HEK293T (cell line): Measurements from ENCODE around the gene TTLL11.

ENCODE experiments used
- BHLHE40 ChIP-seq: fragments of 450-650 bp; IDR thresholded peaks from 2 replicates; pipeline ENCODE4 v1.6.1; 2016; ENCODE audit warnings: mild to moderate bottlenecking, moderate library complexity, borderline replicate concordance
- FOXA1 ChIP-seq: fragments of 450-650 bp; IDR thresholded peaks from 2 replicates; pipeline ENCODE4 v1.6.1; 2016; ENCODE audit warnings: mild to moderate bottlenecking
- FOXK2 ChIP-seq: fragments of 450-650 bp; IDR thresholded peaks from 2 replicates; pipeline ENCODE4 v1.6.1; 2016; ENCODE audit warnings: mild to moderate bottlenecking
- FOXM1 ChIP-seq: fragments of 450-650 bp; IDR thresholded peaks from 2 replicates; pipeline ENCODE4 v1.6.1; 2017; ENCODE audit warnings: mild to moderate bottlenecking, borderline replicate concordance
- HDGF ChIP-seq: fragments of 450-650 bp; IDR thresholded peaks from 2 replicates; pipeline ENCODE4 v1.6.1; 2017; ENCODE audit warnings: antibody characterized with exemption, borderline replicate concordance
- PKNOX1 ChIP-seq: fragments of 450-650 bp; IDR thresholded peaks from 2 replicates; pipeline ENCODE4 v1.6.1; 2016
- SP1 ChIP-seq: fragments of 450-650 bp; IDR thresholded peaks from 2 replicates; pipeline ENCODE4 v1.6.1; 2017
- SUZ12 ChIP-seq: fragments of 450-650 bp; IDR thresholded peaks from 2 replicates; pipeline ENCODE4 v1.6.1; 2016; ENCODE audit warnings: mild to moderate bottlenecking
- TARDBP ChIP-seq: fragments of 450-650 bp; IDR thresholded peaks from 2 replicates; pipeline ENCODE4 v1.6.1; 2016

- no peak for TF ChIP-seq PKNOX1
- TF ChIP-seq BHLHE40, result no peak
- TF ChIP-seq SUZ12, result no peak
- no peak for TF ChIP-seq SP1
- no peak for TF ChIP-seq HDGF
- no peak for TF ChIP-seq FOXK2
- TF ChIP-seq TARDBP, result no peak
- TF ChIP-seq FOXA1, result no peak
- no peak for TF ChIP-seq FOXM1
These were observed 32.6 kb upstream of the TTLL11 start for GRCh38 chr9:122125509-122126330.
